ENCODE data around the gene PPP2R5E.

The PPP2R5E gene

DNA sequence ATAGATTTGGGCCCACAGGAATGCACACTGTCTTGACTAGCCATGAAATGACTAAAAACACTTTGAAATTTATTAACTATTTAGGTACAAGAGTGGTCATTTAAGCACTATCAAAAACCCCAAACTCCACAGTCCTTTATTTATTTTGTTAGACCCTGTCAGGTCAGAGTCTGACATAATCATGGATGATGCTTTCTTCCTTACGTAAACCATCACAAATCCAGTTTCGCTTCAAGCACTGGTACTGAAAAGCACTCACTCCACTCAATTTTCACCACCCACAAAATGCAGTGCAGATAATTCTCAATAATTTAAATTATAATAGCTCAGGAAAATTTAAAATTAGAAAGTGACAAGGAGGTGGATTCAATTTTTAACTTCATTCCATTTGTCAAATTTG is 25.8 kb downstream of the PPP2R5E start:
- no peak for DNase-seq (ENCODE audit: low spot score)

DNA sequence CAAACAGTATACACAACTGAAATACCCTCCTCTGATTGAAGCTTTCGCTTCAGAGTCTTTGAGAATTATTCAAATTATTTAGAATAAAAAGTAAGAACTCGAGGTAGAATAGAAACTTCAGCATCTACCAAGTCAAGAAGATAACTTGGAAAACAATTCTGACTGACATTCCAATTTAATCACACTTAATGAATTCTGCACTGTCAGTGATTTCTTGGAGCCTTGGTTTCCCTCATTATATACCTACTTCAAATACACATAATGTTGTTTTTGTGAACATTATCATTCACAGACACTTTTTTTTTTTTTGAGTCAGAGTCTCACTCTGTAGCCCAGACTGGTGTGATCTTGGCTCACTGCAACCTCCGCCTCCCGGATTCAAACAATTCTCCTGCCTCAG is 27.9 kb downstream of the PPP2R5E start:
- DNase-seq (ENCODE audit: low spot score): no peak

DNA sequence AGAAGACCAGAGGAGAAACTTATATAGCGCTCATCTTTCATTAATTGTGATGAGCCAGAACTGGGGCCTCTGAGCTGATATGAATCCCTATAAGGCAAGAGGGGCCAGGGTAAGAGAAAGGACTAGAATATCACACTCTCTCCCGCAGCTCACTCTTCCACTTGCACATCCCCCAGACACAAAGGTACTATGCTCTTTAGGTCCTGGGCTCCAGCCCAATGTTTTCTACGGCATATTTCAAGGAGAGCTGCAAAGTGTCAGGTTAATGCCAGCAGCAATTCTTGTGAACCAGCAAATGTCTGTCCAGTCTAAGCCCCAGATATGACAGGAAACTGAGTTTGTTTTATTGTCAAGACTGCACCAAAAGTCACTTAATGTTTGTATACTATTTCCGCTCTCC is 29.4 kb downstream of the PPP2R5E start:
- DNase-seq (ENCODE audit: low spot score): no peak

DNA sequence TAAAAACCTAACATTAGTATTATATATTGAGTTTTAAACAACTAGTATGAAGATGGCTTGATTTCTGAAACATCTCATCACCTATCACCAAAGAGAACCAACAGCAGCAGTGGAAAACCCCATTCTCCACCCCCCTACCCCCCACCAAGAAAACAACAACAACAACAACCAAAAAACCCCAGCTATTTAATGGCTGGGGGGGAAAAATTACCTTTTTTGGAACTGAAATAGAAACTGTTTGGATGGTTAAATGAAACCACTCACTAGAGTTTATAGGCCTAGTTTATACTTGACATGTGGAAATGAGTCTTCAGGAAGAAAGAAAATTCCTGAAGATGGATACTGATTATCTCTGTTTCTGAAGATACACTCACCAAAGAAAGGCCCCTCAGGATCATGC is 30.3 kb downstream of the PPP2R5E start:
- DNase-seq (ENCODE audit: low spot score): no peak

DNA sequence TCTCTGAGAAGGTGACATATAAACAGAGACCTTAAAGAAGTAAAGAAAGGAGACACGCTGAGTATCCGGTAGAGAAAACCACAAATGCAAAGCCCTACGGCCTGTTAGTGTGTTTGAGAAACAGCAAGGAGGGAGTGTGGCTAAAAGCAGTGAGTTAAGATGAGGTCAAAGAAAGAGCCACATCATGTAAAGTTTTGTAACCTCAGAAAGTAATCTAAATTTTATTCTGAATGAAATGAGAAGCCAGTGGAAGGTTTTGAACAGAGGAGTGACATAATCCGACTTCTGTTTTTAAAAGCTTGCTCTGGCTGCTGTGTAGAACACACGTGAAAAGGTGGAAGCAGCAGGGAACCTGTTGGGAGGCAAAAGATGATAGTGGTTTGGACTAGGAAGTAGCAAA is 32.6 kb downstream of the PPP2R5E start:
- DNase-seq (ENCODE audit: low spot score): no peak

DNA sequence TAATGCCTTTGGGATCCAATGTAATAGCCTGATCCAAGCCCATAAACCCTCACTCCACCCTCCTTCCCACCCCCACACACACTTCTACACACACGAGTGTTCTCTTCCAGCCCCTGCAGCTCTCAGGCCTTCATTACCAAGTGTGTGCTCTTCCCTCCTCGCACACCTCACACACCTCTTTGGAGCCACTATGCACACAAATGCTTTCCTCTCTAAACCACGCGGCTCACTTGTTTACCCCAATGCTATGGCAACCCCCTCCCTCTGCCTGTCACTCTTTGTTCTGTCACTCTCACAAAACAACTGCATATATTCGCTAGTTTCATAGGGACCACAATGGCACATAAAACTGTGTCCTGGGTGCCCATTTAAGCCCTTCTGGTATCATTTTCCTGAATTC is 35.1 kb downstream of the PPP2R5E start:
- DNase-seq (ENCODE audit: low spot score): no peak

DNA sequence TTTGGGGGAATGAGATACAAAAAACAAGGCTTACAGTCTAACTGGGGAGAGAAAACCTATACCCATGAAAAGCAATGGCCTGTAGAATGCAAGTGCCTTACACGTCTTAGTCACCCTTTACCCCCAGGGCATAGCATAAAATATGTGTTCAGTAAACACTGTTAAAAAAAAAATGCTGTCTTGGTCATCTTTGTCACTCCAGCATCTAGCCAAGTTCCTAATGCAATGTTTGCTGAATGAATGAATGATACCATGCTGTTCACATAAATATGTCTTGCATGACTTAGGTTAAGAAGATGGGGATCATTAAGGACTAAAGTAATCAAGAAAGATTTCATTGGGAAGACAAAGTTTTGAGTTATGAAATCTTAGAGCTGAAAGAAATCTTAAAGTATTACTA is 38.5 kb downstream of the PPP2R5E start:
- no peak for DNase-seq (ENCODE audit: low spot score)

DNA sequence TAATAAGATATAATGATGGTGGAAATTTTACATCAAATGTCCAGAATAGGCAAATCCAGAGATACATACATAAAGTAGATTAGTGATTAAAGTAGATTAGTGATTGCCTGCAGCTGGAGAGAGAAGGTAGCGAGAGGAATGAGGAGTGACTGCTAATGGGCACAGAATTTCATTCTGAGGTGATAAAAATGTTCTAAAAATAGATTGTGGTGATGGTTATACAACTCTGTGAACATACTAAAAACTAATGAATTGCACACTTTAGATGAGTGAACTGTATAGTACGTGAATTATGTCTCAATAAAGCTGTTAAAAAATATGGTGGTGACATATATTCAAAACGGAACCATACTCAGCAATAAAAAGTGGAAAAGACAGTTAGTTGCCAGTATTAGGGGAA is 41.7 kb downstream of the PPP2R5E start:
- no peak for DNase-seq (ENCODE audit: low spot score)

DNA sequence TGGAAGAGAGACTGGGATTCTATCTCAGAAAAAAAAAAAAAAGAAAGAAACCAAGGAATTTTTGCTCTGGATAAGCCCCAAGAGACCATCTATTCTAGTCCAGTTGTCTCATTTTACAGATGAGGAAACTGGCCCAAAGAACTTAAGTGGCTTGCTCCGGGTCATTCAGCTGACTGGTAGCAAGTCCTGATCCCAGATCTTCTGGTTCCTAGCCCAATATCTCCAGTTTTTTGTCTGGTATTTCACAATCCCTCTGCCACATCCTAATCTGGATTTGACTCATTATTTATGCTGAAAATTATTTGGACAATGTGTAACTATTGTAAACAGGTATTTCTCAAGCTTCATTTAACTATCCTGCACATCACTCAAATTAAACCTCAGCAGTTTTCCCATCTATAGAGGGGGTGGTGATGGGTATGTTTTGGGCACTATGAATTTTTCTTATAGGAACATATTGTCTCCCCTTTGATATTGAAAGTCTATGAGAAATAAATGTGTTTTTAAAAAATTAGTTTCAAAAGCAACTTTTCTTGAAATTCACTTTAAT is 43.4 kb downstream of the PPP2R5E start:
- DNase-seq (ENCODE audit: low spot score): no peak

DNA sequence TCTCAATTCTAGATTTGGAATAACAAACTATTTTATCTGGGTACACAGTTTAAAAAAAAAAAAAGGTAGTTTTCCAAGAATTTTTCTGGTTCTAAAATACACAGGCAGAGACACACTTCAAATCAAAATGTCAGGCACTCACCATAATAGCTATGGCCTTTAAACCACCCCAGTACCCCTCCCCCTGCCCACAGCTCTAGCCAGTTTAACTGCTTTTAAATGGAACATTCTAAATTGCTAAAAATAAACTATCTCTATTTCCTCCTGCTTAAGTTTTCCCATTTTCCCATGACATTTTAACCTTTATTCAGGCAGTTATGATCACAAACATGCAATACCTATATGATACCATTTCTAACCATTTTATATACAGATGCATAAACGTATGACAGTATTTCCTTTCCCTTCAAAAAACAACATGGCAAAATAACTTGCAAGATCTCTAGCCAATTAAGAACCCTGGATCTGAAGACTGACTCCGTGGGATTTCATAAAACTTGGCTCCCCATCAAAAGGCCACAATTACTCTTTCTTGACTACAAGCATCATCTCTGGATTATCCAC is 46.3 kb downstream of the PPP2R5E start:
- DNase-seq (ENCODE audit: low spot score): no peak

DNA sequence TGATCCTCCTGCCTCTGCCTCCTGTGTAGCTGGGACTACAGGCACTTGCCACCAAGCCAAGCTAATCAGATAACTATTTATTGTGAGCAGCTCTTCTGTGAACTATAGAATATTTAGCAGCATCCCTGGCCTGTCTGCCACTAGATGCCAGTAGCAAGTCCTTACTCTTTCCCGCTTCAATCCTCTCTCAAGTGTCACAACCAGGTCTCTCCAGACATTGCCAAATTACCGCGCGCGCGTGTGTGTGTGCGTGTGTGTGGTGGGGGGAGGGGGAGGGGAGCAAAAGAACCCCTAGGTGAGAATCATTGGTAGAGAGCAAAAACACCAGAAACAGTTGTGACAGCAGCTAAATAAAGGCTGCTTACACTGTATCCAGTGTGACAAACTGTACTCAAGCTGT is 49.9 kb downstream of the PPP2R5E start:
- DNase-seq (ENCODE audit: low spot score): no peak

DNA sequence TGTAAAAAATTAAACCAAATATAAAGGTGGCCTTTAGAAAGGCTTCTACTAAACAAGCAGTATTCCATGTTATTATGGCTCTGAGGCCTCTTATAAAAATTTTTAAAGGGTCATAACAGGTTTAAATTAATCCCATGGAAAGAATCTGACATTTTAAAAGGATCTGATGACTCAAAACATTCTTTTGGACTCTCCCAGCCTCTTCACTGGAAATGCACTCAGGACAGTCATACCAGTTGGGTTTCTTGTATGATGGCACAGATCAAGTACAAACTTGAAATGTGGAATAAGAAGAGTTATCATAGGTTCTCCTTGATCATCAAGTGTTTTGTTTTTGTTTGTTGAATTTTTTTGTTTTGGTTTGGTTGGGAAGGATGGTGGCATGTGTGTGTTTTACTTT is 50.8 kb downstream of the PPP2R5E start:
- DNase-seq (ENCODE audit: low spot score): no peak

DNA sequence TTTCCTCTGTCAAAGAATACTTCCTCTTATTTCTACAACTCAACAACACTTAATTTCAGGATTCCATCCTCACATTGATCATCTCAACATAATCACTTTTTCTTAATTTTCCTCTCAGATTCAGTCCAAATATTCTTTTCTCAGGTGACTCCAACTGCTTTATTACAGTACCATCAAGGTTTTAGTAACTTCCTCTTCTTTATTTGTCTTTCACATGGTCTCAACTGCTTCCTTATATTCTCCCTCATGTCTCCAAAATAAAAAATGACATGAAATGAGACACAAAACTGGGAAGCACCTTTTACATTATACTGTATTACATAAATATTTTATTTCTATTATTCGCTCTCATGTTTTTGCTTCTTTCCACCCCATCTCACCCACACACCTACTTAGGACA is 55.5 kb downstream of the PPP2R5E start:
- no peak for DNase-seq (ENCODE audit: low spot score)

DNA sequence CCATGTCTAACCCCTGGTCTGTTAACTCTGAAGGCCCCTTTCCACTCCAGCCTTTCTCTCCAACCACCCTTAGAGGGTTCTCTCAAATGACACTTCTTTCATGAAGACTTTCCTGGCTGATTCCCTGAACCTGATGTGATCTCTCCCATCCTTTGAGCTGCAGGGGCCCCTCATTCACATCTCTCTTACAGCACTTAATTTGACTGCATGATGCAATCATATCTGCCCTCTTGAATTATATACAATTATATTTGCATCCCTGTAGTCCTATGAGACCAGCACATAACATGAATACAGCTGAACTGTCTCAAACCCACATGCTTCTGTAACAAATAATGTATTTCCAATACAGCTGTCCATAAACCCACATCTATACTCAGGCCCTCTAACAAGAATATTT is 56.4 kb downstream of the PPP2R5E start:
- no peak for DNase-seq (ENCODE audit: low spot score)

DNA sequence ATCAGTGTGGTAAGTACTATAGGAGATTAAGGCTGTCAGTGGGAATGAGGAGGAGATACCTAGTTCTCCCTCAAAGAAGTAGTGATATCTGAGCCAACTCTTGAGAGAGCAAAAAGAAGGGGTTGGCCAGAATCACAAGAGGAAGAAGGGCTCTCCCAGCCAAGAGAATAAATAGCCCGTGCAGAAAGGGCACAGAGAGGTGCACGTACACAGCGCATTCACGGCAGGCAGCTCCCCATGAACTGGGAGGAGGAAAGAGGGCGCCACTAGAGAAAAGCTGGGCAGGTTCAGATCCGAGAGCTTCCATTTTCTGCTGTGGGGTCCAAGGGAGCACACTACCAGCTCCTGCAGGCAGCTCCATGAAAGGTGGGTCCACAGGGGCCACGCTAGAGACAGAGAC is 59.9 kb downstream of the PPP2R5E start:
- DNase-seq (ENCODE audit: low spot score): no peak

DNA sequence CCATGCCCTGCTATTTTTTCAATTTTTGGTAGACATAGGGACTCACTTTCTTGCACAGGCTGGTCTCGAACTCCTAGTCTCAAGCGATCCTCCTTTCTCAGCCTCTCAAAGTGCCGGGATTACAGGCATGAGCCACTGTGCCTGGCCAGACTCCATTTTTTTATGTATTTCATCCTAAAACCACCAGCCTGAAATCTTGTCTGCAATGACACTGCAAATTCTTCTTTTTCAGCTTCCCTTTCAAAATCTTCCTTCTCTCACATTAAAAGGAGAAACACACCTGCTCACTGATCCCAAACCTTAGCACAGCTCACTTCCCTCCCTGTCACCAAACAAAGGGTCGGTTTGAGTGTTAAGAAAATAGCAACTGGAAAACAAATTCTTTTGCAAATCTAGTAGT is 62.6 kb downstream of the PPP2R5E start:
- no peak for DNase-seq (ENCODE audit: low spot score)

DNA sequence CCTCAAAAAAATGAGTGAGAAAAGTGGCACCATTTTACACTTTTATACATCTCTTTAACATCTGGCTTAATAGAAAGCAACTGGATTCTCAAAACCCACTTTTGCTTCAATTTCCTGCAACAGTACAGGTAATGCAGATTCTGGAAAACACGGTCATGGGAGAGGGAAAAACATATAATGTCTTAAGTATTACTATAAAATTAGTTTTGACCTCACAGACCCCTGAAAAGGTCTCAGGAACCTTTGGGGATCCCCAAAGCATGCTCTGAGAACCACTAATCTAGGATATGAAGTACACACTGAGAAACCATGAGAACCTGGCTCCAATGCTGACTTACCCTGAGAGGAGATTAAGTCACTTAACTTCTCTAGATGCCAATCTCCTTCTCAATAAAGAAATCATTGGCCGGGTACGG is 64.7 kb downstream of the PPP2R5E start:
- DNase-seq (ENCODE audit: low spot score): no peak

DNA sequence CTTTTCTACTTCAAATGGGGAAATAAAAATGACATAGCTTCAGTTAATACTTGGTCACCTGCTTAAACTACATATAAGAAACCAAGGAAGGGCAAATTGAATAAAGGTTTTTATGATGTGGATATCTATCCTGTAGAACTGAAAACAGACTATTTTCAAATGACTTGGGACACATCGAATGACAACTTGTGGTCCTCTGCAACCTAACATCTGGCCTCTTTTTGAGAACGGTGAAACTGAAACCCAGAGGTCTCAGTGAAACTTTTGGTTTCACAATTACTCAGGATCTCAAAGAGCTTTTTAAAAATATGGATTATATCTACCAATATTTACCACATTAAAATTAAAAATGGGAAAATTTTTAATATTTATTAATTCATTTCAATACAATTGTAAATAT is 65.2 kb downstream of the PPP2R5E start:
- DNase-seq (ENCODE audit: low spot score): peak; percentile 20

DNA sequence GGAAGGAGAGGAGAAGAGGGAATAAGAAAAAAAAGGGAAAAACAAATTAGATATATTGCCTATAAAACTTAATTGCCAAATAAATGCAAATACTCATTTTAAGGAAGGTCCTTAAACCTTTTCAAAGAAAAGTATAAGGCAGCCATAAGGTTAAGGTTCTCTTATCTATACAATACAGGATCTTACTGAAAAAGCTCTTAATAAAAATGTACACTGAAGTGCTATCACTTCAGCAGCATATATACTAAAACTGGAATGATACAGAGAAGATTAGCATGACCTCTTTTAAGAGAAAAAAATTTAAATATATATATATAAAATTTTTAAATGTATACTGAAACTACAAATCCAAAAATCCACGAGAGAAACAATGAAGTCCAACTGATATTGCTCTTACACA is 65.6 kb downstream of the PPP2R5E start:
- DNase-seq (ENCODE audit: low spot score): no peak

DNA sequence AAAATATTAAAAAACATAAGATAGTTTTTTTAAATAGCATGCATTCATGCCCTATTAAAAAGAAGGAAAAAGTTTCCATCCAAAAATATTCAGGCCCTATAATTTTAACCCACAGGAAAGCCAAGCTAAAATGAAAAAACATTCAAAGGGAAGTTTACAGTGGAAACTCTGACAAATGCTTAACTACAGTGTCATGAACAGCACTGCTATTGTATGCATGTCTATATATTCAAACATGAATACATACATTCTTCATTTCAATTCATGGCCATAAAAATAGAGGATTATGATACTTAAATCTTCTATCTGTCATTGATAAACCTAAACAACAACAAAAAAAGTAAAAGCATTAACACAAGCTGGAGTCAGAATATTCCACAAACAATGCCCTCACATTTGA is 67.4 kb downstream of the PPP2R5E start:
- no peak for DNase-seq (ENCODE audit: low spot score)

DNA sequence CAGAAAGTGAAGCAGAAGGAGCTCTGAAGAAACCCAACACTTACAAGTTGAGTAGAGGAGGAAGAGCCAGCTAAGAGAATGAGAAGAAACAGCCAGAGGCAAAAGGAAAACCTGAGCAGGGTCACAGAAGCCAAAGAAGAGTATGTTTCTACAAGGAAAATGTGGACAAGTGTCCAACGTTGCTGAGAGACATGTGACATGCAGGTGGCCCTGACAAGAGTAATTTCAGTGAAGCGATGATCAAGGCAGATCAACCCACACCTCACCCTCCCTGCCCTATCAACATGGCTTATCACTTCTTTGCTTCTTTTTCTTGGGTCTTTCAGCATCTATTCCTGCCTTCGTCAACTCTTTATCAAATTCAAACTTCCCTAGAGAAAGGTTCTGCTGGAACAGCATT is 68.3 kb downstream of the PPP2R5E start:
- DNase-seq (ENCODE audit: low spot score): no peak

DNA sequence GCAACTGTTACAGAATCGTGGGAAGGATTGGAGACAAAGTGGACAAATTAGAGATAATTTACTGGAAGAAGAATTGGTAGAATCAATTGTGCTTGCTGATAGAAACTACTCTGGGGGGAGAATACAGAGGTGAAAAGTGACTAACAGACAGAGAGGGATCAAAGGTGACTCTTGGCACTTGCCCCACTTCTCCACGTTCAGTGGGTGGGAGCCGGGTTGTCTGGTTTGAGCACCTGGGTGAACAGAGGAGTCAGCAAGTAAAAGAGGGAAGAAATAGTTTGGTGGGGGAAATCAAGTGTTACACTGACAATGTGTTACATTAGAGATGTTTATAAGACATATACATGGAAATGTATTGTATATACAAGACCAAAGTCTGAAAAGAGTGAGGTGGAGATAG is 69.1 kb downstream of the PPP2R5E start:
- no peak for DNase-seq (ENCODE audit: low spot score)

DNA sequence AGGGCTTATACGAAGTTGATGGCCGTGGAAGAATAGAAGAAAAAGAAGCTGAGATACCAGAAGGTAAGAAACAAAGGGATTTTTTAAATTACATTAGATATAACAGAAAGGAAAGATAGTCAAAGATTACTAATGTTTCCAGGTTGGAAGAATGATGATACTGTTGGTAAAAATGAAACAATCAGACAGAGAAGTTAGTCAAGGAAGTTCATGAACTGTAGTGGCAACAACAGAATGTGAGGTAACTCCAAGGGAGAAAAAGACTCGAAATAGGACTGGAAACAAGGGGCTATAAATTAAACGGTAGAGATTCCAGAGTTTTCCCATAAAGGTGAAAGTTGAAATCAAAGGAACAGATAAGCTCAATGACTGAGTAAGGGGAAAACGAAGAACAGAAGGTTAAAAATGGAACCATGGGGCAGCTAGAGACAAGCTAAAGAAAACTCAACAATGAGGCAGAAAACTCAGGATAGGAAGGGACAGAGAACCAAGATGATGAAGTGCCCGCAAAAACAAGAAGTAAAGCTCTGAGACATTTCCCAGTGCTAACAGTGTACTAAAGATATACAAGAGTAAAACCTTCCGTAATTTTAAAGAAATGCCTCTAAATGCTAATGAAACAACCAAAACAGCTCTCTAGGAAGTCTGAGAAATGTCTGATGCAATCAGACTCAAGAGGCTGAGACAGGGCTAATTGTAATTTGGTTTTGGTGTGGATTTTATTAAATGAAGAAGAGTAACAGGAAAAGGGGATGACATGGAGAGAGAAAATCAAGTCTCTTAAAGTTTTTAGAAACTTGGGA is 70.0 kb downstream of the PPP2R5E start:
- DNase-seq (ENCODE audit: low spot score): no peak

Measured in CD4-positive, alpha-beta T cell treated with Interleukin-6 at 100 ng/mL for 8 hours (primary cell).